Stimulated activated CD8-positive, alpha-beta memory T cell treated with anti-CD3 and anti-CD28 coated beads, Interleukin-7, amount 100 ng/mL, for 4 hours (primary cell): Measurements from ENCODE around the gene PAQR8.
A peak's percentile ranks its signal among the peaks of the same experiment; 100 is the strongest.

ENCODE experiments used
- DNase-seq, 2 donors: peaks; one replicate each; pipeline ENCODE4 v3.0.0-alpha.2; 2020; ENCODE audit warnings: low read depth in 2 of 2

Gene PAQR8, protein sequence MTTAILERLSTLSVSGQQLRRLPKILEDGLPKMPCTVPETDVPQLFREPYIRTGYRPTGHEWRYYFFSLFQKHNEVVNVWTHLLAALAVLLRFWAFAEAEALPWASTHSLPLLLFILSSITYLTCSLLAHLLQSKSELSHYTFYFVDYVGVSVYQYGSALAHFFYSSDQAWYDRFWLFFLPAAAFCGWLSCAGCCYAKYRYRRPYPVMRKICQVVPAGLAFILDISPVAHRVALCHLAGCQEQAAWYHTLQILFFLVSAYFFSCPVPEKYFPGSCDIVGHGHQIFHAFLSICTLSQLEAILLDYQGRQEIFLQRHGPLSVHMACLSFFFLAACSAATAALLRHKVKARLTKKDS

GRCh38 chr6:52361945-52362442 lies at the start of gene PAQR8:
Gene PAQR8 (plus strand): TSS chr6:52362151. CDS start chr6:52403214, 41,063 bp downstream.
- peak; percentile 46 to 82 for DNase-seq

DNA sequence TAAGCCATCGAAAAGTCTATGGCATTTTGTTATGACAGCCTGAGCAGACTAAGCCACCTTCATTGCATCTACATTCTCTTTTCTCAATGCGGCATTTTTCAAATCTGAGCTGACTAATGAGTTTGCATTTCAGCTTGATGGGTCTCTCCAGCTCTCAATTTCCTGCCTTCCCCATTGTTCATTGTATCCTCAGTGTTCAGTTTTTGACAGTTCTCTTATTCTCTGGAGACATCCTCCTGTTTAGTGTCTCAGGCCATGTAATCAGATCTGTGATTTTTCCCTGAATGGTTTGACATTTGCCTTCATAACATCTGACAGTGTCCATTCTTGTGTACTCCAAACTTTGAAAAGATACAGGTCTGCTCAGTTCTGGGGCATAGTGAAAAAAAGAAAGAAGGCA lies 49.5 kb upstream of the PAQR8 start:
- DNase-seq, result no peak

DNA sequence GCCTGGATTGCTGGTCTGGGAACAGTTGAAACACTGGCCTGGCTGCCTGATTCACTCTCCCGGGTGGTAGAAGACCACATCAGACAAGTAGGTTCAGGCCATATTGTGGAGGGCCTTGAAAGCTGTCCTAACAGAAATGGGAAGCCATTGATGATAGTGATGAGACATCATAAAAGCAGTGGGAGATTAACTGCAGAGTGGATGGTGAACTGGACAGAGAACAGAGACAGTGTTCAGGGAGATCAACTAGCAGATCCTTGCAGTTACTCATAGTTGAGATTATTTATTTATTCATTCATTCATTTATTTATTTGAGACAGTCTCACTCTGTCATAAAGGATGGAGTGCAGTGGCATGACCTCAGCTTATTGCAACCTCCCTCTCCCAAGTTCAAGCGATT lies 47.2 kb upstream of the PAQR8 start:
- DNase-seq, result no peak

- DNase-seq, result no peak
Measured at GRCh38 chr6:52317211-52317610, 44.7 kb upstream of the PAQR8 start.

DNA sequence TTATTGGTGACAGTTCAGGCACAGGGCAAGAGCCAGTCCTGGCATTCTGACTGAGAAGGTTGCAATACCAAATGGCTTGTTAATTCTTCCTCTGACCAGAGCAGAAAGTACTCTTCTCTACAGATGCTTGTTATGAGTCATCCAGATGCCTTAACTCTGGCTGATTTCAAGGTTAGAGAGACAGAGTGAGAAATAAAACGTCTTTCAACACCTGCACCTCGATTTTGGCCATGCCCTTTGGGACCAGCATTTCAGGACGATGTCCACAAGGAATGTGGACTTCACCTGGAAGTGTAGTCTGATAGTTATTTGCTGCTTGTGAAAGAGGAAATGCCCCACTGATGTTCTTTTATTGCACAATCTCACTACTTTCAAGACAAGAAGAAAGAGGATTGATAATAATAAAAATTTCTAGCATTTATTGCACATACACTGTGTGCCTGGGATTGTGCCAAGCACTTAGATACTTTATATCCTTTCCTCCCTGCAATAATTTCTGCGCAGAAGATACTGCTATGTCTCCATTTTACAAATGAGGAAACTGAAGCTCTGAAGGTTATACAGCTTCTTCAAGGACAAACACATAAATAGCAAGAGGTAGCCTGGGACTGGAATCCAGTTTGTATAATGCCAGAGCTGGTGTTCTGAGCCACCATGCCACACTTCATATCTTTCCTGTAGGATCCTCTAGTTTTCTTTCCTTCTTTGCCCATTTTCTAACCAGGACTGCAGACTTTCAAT lies 43.9 kb upstream of the PAQR8 start:
- DNase-seq, result no peak

DNA sequence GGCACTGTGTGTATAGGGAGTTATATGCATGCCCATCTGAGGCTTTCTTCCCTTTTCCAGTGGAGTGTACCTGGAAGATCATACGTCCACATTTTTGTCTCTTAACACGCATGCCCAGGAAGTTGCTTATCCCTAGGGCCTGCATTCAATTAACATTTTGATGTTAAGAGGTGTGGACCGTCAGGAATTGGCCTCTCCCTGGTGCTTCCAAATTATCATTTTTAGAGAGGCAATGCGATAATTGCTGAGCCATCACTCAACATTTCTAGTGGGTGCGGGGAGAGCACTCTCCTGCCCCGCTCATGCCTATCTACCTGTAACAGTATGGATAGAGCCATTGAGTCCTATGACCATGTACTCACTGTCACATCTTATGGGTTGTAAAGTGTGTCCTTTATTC lies 37.8 kb upstream of the PAQR8 start:
- no peak for DNase-seq

DNA sequence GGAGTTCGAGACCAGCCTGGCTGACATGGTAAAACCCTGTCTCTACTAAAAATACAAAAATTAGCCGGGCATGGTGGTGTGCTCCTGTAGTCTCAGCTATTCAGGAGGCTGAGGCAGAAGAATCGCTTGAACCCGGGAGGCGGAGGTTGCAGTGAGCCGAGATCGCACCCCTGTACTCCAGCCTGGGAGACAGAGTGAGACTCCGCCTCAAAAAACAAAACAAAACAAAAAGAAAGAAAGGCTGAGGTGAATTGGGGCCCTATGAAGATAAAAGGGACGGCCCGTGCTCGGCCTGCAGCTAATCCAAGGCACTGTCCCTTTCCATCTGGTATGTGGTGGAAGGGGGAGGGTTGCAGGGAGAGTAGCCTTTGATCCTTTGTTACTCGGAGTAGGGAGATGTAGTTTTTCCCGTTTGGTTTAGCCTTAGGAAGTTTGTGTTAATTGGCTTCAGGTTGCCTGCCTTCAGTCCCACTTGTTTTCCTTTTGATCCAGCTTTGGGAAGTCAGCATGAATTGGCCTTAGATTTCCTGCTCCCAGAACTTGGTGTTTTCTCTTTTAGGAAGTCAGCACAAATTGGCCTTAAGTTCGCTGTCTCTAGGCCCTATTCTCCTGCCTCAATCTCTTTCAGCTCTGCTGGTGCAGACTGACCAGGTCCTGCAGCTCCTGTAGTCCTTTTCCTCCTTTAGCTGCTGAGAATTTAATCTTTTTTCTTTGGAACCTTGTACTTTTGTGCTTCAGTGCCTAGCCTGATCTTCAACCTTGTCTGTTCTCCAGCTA lies 36.1 kb upstream of the PAQR8 start:
- DNase-seq, result no peak

DNA sequence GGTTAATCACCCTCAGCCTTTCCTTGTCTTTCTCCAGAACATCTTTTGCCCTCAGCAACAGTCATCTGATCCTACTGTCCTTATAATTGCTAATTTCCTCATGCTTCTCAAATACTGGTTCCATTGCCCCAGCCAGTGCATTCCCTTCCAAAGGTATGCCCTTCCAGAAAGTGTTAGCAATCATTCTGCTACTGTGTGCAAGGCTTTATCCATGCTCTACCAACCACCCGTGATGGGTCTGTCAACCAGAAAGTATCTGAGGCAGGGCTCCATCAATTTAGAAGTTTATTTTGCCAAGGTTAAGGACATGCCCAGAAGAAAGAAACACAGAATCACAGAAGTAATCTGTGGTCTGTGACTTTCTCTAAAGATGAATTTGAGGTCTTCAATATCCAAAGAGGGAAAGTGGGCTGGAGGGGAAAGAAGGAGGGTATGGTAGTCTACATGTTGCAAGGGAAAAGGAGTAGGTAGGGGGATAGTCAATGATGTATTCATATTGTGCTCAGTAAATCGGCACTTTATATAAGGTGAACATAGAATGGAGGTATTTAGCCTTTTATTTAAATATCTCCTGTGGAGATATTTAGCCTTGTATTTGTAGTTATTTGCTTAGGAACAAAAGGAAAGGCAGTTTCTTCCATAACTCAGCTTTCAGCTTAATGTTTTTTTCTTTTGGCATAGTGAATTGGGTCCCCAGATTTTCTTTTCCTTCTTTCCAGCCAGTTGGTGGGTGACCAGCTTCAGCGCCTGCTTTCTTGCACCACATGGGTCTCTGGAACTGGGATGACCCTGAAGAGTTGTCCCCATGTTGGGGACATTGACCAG lies 35.2 kb upstream of the PAQR8 start:
- no peak for DNase-seq

DNA sequence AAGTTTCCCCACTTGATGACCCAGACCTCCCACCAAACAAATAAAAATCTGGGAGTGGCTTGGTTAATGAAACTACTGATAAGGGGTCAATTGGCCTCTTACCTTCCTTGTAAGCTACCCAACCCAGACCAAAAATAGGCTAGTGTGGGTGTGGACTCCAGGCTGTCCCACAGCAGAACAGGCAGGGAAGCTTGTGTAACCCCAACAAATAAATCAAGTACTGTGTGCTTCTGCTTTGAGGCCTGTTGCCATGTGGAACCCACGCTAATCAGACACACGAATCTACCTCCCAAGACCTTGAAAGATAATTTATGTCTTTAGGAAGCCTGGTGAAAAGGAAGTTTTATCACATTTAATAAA lies 33.7 kb upstream of the PAQR8 start:
- DNase-seq, result no peak

GRCh38 chr6:52328729-52329128 lies 33.2 kb upstream of the PAQR8 start:
- DNase-seq, result no peak

GRCh38 chr6:52330470-52330869 lies 31.5 kb upstream of the PAQR8 start:
- DNase-seq, result no peak

- DNase-seq, result no peak
Measured at GRCh38 chr6:52331793-52332457, 30.0 kb upstream of the PAQR8 start.

GRCh38 chr6:52333840-52334200 lies 28.1 kb upstream of the PAQR8 start:
- DNase-seq, result no peak

- no peak for DNase-seq
Measured at GRCh38 chr6:52335576-52335975, 26.4 kb upstream of the PAQR8 start.

DNA sequence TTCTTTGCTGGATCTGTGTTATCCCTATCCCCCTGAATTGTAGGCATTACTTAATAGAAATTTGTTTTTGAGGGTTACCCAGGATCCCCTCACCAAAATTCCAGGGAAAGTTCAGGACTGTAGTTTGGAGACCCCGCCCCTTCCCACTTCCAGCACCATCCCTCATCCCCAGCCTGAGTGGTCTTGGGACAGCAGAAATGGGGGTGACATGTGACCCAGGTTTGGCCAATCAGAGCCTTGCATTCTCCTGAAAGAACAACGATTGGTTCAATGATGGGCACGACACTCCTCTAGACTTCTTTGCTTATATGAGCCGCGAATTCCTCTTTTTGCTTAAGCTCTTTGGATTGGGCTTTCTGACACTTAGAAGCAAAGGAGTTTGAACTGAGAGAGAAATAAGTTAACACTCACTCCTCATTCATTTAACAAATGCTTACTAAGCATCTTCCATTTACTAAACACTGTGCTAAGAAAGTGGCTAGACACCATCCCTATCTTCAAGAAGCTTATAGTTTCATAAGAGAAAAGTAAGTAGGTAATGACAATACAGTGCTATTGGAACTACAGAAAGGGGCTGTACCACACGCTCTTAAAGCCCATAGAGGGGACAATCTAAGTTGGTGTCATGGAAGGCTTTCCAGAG lies 24.9 kb upstream of the PAQR8 start:
- DNase-seq, result no peak

DNA sequence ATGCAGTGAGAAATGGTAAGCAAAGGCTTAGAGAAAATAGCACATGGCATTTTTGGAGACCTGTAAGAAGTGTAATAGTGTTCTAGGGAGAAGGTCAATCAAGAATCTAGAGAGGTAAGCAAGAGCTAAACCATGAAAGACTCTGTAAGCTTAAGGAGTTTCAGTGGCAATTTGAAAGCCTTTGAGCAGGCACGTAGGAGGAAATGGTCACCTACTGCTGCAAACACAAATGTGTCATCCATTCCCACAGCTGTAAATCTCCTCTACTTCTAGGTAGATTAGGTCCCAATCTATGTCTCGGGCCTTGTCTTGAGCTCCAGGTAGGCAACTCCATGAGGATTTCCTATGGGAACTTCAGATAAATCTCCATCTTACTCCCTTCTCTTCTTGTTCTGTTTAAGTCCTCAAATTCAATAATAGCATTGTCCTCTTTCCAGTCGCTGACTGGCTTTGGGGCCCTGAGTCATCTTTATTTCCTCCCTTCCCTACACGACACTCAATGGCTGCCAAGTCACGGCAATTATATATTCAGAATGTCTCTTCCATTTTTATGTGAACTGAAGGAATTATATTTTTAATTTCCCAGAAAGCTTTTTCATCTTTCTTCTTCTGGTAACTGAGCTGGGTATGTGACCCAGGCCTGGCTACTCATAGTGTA lies 24.2 kb upstream of the PAQR8 start:
- DNase-seq, result no peak

DNA sequence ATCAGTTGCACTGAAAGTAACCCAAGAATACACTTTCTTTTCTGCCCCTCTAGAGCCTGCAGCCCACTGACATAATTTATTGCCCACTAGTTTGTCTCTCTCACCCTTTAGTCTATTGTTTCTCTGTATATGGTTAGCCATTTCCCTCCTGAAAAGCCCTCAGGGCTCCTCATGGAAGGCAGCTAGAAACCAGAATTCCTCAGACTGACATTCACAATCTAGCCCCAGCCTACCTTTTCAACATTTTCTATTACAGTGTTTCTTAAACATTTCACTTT lies 21.4 kb upstream of the PAQR8 start:
- no peak for DNase-seq

- no peak for DNase-seq
Measured at GRCh38 chr6:52341561-52342260, 20.2 kb upstream of the PAQR8 start.

DNA sequence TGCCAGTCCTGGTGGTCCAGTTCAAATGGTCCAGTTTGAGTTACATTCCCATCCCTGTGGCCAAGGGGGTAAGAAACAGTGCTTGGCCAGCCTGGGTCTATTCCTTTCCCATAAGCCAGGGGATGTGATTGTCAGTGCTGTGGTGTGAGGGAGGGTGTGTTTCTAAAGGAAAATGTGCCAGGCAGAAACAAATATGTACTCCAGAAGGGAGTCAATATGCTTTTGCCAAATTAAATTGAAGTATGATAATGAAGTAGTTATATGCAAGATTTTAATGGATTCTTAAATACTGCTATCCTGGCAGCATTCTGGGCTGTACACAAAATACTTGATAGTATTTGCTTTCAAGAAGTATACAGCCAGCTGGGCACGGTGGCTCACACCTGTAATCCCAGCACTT lies 16.6 kb upstream of the PAQR8 start:
- DNase-seq, result no peak

- DNase-seq, result no peak
Measured at GRCh38 chr6:52346503-52346902, 15.4 kb upstream of the PAQR8 start.
